ENCODE results near the gene ZNF521.

Gene ZNF521

DNA sequence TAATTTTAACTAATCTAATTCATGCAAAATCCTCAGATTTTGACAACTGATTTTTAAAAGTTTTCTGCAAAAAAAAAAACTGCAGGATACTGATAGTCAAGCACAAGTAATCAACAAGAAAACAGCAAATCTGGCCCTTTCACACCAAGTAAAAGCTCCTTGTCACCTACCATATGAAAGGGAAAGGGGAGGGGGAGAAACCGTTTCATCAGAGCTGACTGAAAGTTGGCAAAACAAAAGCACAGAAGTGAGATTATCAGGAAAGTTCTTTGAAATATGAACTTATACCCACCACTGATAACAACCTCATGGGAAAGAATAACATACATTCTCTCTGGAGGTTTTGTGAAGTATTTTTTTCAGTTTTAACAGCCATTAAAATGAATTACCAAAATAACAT lies 38.7 kb downstream of the ZNF521 start:
- Histone ChIP-seq H3K4me1 (ENCODE audit: control insufficient read depth, insufficient read depth, low read length) (no peaks in the 10 kb centered on the region), H3K9me3 (ENCODE audit: control insufficient read depth, insufficient read depth, low read length) (no peaks in the 10 kb centered on the region), H3K36me3 (ENCODE audit: control insufficient read depth, insufficient read depth, low read length) (no peaks in the 10 kb centered on the region), H3K27ac (ENCODE audit: low read length) (no peak overlapping the region), H3K4me3 (ENCODE audit: low read length) (no peak overlapping the region), H3K27me3 (ENCODE audit: control insufficient read depth, insufficient read depth, low read length) (no peaks in the 10 kb centered on the region)
- WGBS (ENCODE audit: insufficient coverage, insufficient read length), result no CpG with 5 or more reads among the region's 1 CpG
- DNase-seq (ENCODE audit: low read depth, low spot score), result no peak

DNA sequence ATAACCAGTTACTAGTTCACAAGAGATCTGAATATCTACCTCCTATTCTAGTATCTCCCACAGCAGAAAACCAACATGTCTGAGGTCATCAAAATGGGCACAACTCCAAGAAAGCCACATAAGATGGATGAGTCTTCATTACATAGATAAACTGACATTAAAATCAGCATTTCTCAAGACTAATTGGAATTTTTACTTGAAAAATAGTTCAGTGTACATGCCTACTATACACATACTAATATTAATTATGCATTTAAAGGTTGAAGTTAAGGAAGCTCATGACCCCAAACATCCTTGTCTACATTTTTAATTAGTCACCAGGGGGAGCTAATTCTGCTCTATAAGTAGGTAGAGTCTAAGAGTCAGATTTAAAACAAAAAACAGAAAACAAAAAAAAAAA lies 41.9 kb downstream of the ZNF521 start:
- Histone ChIP-seq H3K4me1 (ENCODE audit: control insufficient read depth, insufficient read depth, low read length) (no peaks in the 10 kb centered on the region), H3K27ac (ENCODE audit: low read length) (no peak overlapping the region), H3K4me3 (ENCODE audit: low read length) (no peak overlapping the region), H3K36me3 (ENCODE audit: control insufficient read depth, insufficient read depth, low read length) (no peaks in the 10 kb centered on the region), H3K9me3 (ENCODE audit: control insufficient read depth, insufficient read depth, low read length) (no peaks in the 10 kb centered on the region), H3K27me3 (ENCODE audit: control insufficient read depth, insufficient read depth, low read length) (no peaks in the 10 kb centered on the region)
- no peak for DNase-seq (ENCODE audit: low read depth, low spot score)

DNA sequence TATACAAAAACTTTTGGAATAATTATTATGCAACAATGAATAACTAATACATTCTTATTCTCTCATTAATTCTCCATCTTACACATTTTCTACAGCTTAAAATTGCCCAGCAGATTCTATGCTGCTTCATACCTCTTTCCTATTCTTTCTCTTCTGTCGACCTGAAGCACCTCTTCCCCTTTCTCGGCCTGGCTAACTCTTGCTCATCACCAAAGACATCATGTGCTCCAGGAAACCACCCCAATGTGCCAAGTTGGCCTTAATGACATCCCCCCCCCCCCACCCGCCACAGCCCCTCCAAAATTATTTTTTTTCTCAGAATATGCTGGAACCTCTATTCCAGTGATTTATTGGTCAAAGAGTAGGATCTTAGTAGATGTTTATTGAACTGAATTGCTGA lies 43.6 kb downstream of the ZNF521 start:
- no peak for DNase-seq (ENCODE audit: low read depth, low spot score)
- no peak overlapping the region for H3K27ac ChIP-seq (ENCODE audit: low read length)

DNA sequence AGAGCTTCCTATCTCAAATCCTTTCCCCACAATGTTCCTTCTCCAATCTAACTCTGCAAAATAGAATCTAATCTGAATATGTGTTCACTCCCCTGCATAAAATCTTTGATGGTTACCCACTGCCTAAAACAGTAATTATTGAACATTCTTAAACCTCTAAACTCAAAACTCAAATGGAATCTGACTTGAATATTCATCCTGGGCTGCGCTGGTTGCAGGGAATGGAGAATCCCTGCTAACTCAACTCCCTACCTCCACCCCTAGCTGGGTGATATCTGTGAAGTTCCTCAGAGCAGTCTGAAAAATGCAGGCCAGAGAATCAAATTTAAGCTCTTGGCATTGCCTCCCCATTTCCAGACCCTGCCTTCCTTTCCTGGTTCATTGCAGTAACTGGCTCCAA lies 44.8 kb downstream of the ZNF521 start:
- Histone ChIP-seq H3K27ac (ENCODE audit: low read length) (no peak overlapping the region), H3K27me3 (ENCODE audit: control insufficient read depth, insufficient read depth, low read length) (no peaks in the 10 kb centered on the region), H3K36me3 (ENCODE audit: control insufficient read depth, insufficient read depth, low read length) (no peaks in the 10 kb centered on the region), H3K4me3 (ENCODE audit: low read length) (no peak overlapping the region), H3K4me1 (ENCODE audit: control insufficient read depth, insufficient read depth, low read length) (no peaks in the 10 kb centered on the region), H3K9me3 (ENCODE audit: control insufficient read depth, insufficient read depth, low read length) (no peaks in the 10 kb centered on the region)
- no peak for DNase-seq (ENCODE audit: low read depth, low spot score)
- no CpG with 5 or more reads among the region's 1 CpG for WGBS (ENCODE audit: insufficient coverage, insufficient read length)

More for the DNA sequence above, 43.6 kb downstream of the ZNF521 start:
- no peaks in the 10 kb centered on the region for H3K4me1 ChIP-seq (ENCODE audit: control insufficient read depth, insufficient read depth, low read length)
- H3K27me3 ChIP-seq (ENCODE audit: control insufficient read depth, insufficient read depth, low read length), result no peaks in the 10 kb centered on the region
- no CpG with 5 or more reads among the region's 3 CpGs for WGBS (ENCODE audit: insufficient coverage, insufficient read length)
- no peaks in the 10 kb centered on the region for H3K9me3 ChIP-seq (ENCODE audit: control insufficient read depth, insufficient read depth, low read length)
- no peak overlapping the region for H3K4me3 ChIP-seq (ENCODE audit: low read length)
- no peaks in the 10 kb centered on the region for H3K36me3 ChIP-seq (ENCODE audit: control insufficient read depth, insufficient read depth, low read length)

DNA sequence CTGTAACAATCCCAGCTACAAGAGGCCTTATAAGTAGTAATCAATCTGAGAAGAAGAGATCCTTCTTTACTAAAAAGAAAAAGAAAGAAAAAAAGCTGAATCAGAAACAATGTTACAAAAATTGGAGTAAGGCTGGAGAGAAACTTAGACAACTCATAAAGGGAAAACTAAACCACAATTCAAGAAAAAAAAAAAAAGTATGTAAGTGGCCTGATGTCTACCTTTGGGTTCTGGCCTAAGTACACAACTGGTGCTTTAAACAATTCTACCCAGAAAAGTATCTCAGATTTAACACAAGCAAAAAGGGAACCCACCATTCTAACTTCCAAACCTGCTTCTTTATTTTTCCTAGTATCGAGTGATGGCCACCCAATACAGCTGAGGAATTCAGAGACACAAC lies 45.3 kb downstream of the ZNF521 start:
- H3K27ac ChIP-seq (ENCODE audit: low read length), result no peak overlapping the region
- no peaks in the 10 kb centered on the region for H3K27me3 ChIP-seq (ENCODE audit: control insufficient read depth, insufficient read depth, low read length)
- H3K4me1 ChIP-seq (ENCODE audit: control insufficient read depth, insufficient read depth, low read length), result no peaks in the 10 kb centered on the region
- no peak for DNase-seq (ENCODE audit: low read depth, low spot score)
- no peaks in the 10 kb centered on the region for H3K9me3 ChIP-seq (ENCODE audit: control insufficient read depth, insufficient read depth, low read length)
- no peaks in the 10 kb centered on the region for H3K36me3 ChIP-seq (ENCODE audit: control insufficient read depth, insufficient read depth, low read length)
- WGBS (ENCODE audit: insufficient coverage, insufficient read length), result no CpG with 5 or more reads among the region's 1 CpG
- no peak overlapping the region for H3K4me3 ChIP-seq (ENCODE audit: low read length)

DNA sequence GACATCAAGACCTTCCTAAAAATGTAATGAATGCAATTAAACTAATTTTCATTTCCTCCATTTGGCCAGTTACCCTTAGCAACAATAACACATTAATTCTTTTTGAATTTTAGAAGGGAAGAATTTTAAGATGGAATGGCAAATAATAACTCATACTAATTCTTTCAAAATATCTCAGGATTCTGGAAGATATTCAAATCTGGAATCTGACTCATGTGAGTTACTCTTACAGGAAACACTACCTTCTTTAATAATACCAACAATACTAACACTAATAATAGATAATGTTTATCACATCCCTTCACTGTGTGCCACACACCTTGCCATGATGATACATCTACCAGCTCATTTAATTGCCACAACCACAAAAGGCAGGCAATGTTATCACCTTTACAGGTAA lies 46.4 kb downstream of the ZNF521 start:
- Histone ChIP-seq H3K36me3 (ENCODE audit: control insufficient read depth, insufficient read depth, low read length) (no peaks in the 10 kb centered on the region), H3K4me1 (ENCODE audit: control insufficient read depth, insufficient read depth, low read length) (no peaks in the 10 kb centered on the region), H3K4me3 (ENCODE audit: low read length) (no peak overlapping the region), H3K27ac (ENCODE audit: low read length) (no peak overlapping the region), H3K9me3 (ENCODE audit: control insufficient read depth, insufficient read depth, low read length) (no peaks in the 10 kb centered on the region), H3K27me3 (ENCODE audit: control insufficient read depth, insufficient read depth, low read length) (no peaks in the 10 kb centered on the region)
- no peak for DNase-seq (ENCODE audit: low read depth, low spot score)

DNA sequence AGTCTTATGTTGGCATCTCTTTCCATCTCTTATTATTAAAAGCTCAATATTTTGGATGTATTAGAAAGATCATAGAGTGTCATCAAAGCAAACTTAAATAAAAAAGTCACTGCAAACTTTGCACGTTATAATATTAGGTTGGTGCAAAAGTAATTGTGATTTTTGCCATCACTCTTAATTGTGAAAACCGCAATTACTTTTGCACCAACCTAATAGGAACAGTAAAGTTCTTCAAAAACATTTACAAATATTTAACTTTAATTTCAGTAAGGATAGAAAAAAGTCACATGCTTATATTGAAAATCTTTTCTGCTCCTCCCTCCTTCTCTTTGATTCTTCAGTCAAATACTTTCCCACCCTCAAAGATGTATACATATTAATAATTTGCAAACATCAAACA lies 51.5 kb downstream of the ZNF521 start:
- Histone ChIP-seq H3K27ac (ENCODE audit: low read length) (no peak overlapping the region), H3K27me3 (ENCODE audit: control insufficient read depth, insufficient read depth, low read length) (no peaks in the 10 kb centered on the region), H3K4me1 (ENCODE audit: control insufficient read depth, insufficient read depth, low read length) (no peaks in the 10 kb centered on the region; the same call in 1 of the 2 replicates), H3K36me3 (ENCODE audit: control insufficient read depth, insufficient read depth, low read length) (no peaks in the 10 kb centered on the region), H3K9me3 (ENCODE audit: control insufficient read depth, insufficient read depth, low read length) (no peaks in the 10 kb centered on the region), H3K4me3 (ENCODE audit: low read length) (no peak overlapping the region)
- WGBS (ENCODE audit: insufficient coverage, insufficient read length), result no CpG with 5 or more reads among the region's 2 CpGs
- DNase-seq (ENCODE audit: low read depth, low spot score), result no peak

DNA sequence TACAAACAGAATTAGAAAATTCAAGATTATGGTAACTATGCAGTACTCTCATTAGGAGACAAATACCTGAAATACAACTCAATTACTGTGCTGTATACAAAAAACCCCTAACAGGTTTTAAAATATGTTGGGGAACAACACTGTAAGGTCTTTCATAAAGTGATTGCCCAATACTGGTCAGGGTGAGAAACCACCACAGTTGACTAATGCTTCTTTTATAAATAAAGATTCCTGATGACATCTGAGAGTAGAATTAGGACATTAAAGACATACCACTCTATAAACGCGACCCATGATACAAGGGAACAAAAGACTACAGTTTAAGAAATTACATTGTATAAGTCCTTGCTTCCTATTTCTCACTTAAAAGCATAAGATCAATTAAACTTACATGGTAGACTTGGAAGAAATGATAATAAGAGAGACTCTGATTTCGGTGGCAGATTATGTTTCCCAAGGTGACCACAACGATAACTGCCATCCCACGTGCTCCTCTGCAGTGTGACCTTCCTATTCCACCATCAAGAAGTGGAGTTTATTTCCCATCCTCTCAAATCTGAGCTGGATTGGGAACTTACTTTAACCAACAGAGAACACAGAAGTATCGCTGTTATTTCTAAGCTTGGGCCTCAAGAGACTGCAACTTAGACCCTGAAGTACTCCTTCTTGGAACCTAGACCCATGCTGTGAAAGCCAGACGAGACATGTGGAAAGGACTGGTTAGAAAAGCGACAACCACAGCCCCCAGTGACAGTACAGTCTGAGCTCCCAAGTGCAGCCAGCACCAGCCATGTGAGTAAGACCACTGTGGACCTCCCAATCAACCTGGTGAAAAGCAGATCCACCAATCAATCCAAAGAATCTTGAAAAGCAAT lies 52.3 kb downstream of the ZNF521 start:
- H3K9me3 ChIP-seq (ENCODE audit: control insufficient read depth, insufficient read depth, low read length), result no peaks in the 10 kb centered on the region
- H3K36me3 ChIP-seq (ENCODE audit: control insufficient read depth, insufficient read depth, low read length), result no peaks in the 10 kb centered on the region
- H3K4me3 ChIP-seq (ENCODE audit: low read length), result no peak overlapping the region
- H3K4me1 ChIP-seq (ENCODE audit: control insufficient read depth, insufficient read depth, low read length), result no peaks in the 10 kb centered on the region; the same call in 1 of the 2 replicates
- H3K27ac ChIP-seq (ENCODE audit: low read length), result no peak overlapping the region
- DNase-seq (ENCODE audit: low read depth, low spot score), result no peak
- no CpG with 5 or more reads among the region's 8 CpGs for WGBS (ENCODE audit: insufficient coverage, insufficient read length)
- no peaks in the 10 kb centered on the region for H3K27me3 ChIP-seq (ENCODE audit: control insufficient read depth, insufficient read depth, low read length)

DNA sequence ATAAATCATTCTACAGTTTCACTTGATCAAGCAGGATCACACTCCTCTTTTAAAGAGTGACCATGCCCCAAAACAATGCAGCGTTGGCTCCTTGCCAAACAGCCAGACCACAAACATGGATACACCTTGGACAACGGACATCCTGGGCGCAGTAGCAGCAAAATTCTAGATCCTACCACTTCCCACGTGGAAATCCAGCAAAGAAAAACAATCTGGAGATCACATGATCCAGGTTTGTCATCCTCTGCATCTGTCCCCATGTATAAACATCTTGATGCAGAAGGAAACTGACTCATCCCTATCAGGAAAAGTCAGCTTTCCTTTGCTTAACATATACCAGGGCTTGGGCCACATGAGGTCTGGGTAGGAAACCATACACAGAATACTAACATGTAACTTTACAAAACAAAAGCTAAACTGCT lies 53.1 kb downstream of the ZNF521 start:
- H3K27me3 ChIP-seq (ENCODE audit: control insufficient read depth, insufficient read depth, low read length), result no peaks in the 10 kb centered on the region
- no peaks in the 10 kb centered on the region for H3K36me3 ChIP-seq (ENCODE audit: control insufficient read depth, insufficient read depth, low read length)
- no peaks in the 10 kb centered on the region for H3K9me3 ChIP-seq (ENCODE audit: control insufficient read depth, insufficient read depth, low read length)
- WGBS (ENCODE audit: insufficient coverage, insufficient read length), result no CpG with 5 or more reads among the region's 4 CpGs
- DNase-seq (ENCODE audit: low read depth, low spot score), result no peak
- H3K27ac ChIP-seq (ENCODE audit: low read length), result no peak overlapping the region
- H3K4me3 ChIP-seq (ENCODE audit: low read length), result no peak overlapping the region
- no peaks in the 10 kb centered on the region; the same call in 1 of the 2 replicates for H3K4me1 ChIP-seq (ENCODE audit: control insufficient read depth, insufficient read depth, low read length)

DNA sequence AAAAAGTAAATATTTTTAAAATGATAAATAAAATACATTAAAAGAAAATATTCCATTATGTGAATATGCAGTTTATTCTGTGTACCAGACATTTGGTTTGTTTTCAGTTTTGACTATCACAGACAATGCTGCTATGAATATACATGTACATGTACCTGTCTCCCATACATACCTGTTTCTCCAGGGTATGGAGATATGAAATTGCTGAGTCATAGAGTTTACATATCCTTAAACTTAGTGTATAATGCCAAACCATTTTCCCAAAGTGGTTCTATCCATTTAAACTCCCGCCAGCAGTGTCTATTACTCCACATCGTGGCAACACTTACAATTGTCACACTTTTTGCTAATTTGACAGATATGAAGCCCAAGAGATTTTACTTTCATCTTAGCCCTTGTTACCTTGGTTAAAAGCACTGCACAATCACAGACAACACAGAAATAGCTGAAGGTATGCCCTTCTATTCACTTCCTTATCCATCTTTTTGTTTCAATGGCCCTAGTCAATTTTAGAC lies 56.3 kb downstream of the ZNF521 start:
- H3K36me3 ChIP-seq (ENCODE audit: control insufficient read depth, insufficient read depth, low read length), result no peaks in the 10 kb centered on the region
- DNase-seq (ENCODE audit: low read depth, low spot score), result no peak
- no peak overlapping the region for H3K4me3 ChIP-seq (ENCODE audit: low read length)
- no peaks in the 10 kb centered on the region for H3K9me3 ChIP-seq (ENCODE audit: control insufficient read depth, insufficient read depth, low read length)
- WGBS (ENCODE audit: insufficient coverage, insufficient read length), result no CpG with 5 or more reads among the region's 2 CpGs
- no peaks in the 10 kb centered on the region for H3K27me3 ChIP-seq (ENCODE audit: control insufficient read depth, insufficient read depth, low read length)
- no peak overlapping the region for H3K27ac ChIP-seq (ENCODE audit: low read length)
- H3K4me1 ChIP-seq (ENCODE audit: control insufficient read depth, insufficient read depth, low read length), result no peaks in the 10 kb centered on the region; the same call in 1 of the 2 replicates

DNA sequence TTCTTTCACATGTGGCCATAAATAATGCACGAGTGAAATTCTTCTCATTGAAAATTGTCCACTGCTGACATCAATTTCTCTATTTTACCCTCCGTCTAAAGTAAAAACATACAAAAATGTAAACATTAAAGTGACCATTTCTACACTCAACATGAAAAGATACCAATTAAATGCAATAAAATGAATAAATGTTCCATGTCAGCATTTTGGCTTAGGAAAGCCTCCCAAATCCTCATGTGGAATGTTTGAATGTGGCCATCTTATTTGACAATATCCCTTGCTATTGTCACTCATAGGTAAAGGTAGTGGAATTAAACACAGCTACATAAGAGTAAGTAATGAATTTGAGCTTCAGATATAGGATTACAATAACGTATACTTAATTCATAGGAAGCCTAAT lies 60.8 kb downstream of the ZNF521 start:
- Histone ChIP-seq H3K4me3 (ENCODE audit: low read length) (no peak overlapping the region), H3K27me3 (ENCODE audit: control insufficient read depth, insufficient read depth, low read length) (no peaks in the 10 kb centered on the region), H3K27ac (ENCODE audit: low read length) (no peak overlapping the region), H3K9me3 (ENCODE audit: control insufficient read depth, insufficient read depth, low read length) (no peaks in the 10 kb centered on the region), H3K36me3 (ENCODE audit: control insufficient read depth, insufficient read depth, low read length) (no peaks in the 10 kb centered on the region), H3K4me1 (ENCODE audit: control insufficient read depth, insufficient read depth, low read length) (no peaks in the 10 kb centered on the region)
- 100% methylated on average over 1 of the region's 3 CpGs for WGBS (ENCODE audit: insufficient coverage, insufficient read length)
- DNase-seq (ENCODE audit: low read depth, low spot score), result no peak

Data from iPS DF 6.9 (cell line).